ENCODE results near the gene GJC2. TPM values are rescaled to one million over a fixed set of nuclear protein-coding genes. Genes with fewer than 3 reads are reported as not detected.

The GJC2 gene
- total RNA-seq, 1 experiment from 2014 or later = 0.76 TPM

DNA sequence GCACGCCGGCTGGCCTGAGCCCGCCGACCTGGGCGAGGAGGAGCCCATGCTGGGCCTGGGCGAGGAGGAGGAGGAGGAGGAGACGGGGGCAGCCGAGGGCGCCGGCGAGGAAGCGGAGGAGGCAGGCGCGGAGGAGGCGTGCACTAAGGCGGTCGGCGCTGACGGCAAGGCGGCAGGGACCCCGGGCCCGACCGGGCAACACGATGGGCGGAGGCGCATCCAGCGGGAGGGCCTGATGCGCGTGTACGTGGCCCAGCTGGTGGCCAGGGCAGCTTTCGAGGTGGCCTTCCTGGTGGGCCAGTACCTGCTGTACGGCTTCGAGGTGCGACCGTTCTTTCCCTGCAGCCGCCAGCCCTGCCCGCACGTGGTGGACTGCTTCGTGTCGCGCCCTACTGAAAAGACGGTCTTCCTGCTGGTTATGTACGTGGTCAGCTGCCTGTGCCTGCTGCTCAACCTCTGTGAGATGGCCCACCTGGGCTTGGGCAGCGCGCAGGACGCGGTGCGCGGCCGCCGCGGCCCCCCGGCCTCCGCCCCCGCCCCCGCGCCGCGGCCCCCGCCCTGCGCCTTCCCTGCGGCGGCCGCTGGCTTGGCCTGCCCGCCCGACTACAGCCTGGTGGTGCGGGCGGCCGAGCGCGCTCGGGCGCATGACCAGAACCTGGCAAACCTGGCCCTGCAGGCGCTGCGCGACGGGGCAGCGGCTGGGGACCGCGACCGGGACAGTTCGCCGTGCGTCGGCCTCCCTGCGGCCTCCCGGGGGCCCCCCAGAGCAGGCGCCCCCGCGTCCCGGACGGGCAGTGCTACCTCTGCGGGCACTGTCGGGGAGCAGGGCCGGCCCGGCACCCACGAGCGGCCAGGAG lies 8.6 kb downstream of the GJC2 start:
- H3K4me1 ChIP-seq (ENCODE audit: control insufficient read depth in 1 of 2, insufficient read depth in 2 of 2, low read length in 2 of 2) = peaks cover 11 to 28% of the 10 kb centered on the region in 2 experiments; a peak in 3 of 4 replicates
- H3K9ac ChIP-seq (ENCODE audit: low read length) = no peak overlapping the region
- no peak overlapping the region for H3K4me2 ChIP-seq (ENCODE audit: low read length)
- no peak for DNase-seq (ENCODE audit: low read depth, low spot score)
- no peaks in the 10 kb centered on the region for H3K27me3 ChIP-seq (ENCODE audit: insufficient read depth, low read length)
- intact Hi-C loops (cut with micrococcal nuclease) = no loop called here
- H2AFZ ChIP-seq (ENCODE audit: low read depth, low read length, poor library complexity, severe bottlenecking) = no peak overlapping the region
- H3K9me2 ChIP-seq (ENCODE audit: insufficient read depth) = no peaks in the 10 kb centered on the region
- CTCF ChIA-PET = no interaction called here
- TF ChIP-seq CEBPB (IDR thresholded peaks at IDR 0.05; ENCODE audit: low read depth) = no peak
- no peak for TF ChIP-seq ELF1 (IDR thresholded peaks at IDR 0.05; ENCODE audit: borderline replicate concordance, low read depth)
- TF ChIP-seq CBX3 (IDR thresholded peaks at IDR 0.05; ENCODE audit: low read depth) = no peak
- TF ChIP-seq SIN3A (IDR thresholded peaks at IDR 0.05; ENCODE audit: low read depth) = no peak
- TF ChIP-seq POLR2A (IDR thresholded peaks at IDR 0.05; ENCODE audit: borderline replicate concordance, extremely low read depth, insufficient read depth, insufficient read length) = no peak
- no peak for ATAC-seq
- RAD21 ChIA-PET (ENCODE audit: low non-redundant PET in 1 of 2, low total read pairs in 2 of 2, uncharacterized antibody in 2 of 2, unreplicated experiment in 2 of 2) = no interaction called here
- no peaks in the 10 kb centered on the region for H3K36me3 ChIP-seq (ENCODE audit: control insufficient read depth in 1 of 2, insufficient read depth in 2 of 2, low read length in 2 of 2)
- H3K27ac ChIP-seq (ENCODE audit: low read depth, low read length) = no peak overlapping the region
- POLR2A ChIA-PET = no interaction called here
- no peaks in the 10 kb centered on the region for H3K79me2 ChIP-seq (ENCODE audit: insufficient read depth, low read length)
- H4K20me1 ChIP-seq (ENCODE audit: insufficient read depth) = no peaks in the 10 kb centered on the region
- no peaks in the 10 kb centered on the region for H3K9me3 ChIP-seq (ENCODE audit: control insufficient read depth in 1 of 2, insufficient read depth in 1 of 2, low read depth in 1 of 2, low read length in 2 of 2)
- H3K4me3 ChIP-seq (replicated peaks in 1 of 2; ENCODE audit: low read depth in 1 of 2, low read length in 2 of 2) = no peak overlapping the region
- no TSS peak for BruUV-seq (replicated peaks)

DNA sequence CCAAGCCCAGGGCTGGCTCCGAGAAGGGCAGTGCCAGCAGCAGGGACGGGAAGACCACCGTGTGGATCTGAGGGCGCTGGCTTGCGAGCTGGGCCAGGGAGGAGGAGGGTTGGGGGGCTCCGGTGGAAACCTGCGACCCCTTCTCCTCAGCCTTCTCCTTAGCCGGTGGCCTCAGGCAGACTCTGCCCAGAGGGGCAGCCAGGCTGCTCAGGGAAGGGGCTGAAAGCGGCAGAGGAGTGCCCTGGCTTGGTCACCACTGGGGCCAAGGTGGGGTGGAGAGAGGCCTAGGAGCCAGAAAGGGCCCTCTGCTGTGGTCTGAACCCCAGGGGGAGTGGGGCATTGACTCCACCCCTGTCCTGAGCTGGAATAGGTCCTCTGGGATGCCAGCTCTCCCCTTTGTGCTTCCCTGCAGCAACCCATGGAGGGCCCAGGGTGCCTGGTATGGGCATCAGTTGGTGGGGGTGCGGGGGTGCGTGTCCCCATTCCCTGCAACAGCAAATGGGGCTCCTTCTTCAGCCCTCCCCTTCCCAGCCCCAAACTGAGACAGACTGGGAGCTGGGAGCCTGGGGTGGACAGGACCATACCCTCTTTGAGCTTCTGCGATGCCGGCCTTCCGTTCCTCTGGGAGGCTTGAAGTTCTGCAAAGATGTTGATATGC lies 9.4 kb downstream of the GJC2 start:
- Histone ChIP-seq H3K9me3 (ENCODE audit: control insufficient read depth in 1 of 2, insufficient read depth in 1 of 2, low read depth in 1 of 2, low read length in 2 of 2) (no peaks in the 10 kb centered on the region), H3K4me2 (ENCODE audit: low read length) (no peak overlapping the region), H2AFZ (ENCODE audit: low read depth, low read length, poor library complexity, severe bottlenecking) (no peak overlapping the region), H3K4me1 (ENCODE audit: control insufficient read depth in 1 of 2, insufficient read depth in 2 of 2, low read length in 2 of 2) (peaks cover 11 to 28% of the 10 kb centered on the region in 2 experiments; a peak in 3 of 4 replicates), H3K9me2 (ENCODE audit: insufficient read depth) (no peaks in the 10 kb centered on the region), H3K27me3 (ENCODE audit: insufficient read depth, low read length) (no peaks in the 10 kb centered on the region), H3K79me2 (ENCODE audit: insufficient read depth, low read length) (no peaks in the 10 kb centered on the region), H3K36me3 (ENCODE audit: control insufficient read depth in 1 of 2, insufficient read depth in 2 of 2, low read length in 2 of 2) (no peaks in the 10 kb centered on the region), H3K4me3 (replicated peaks in 1 of 2; ENCODE audit: low read depth in 1 of 2, low read length in 2 of 2) (no peak overlapping the region), H4K20me1 (ENCODE audit: insufficient read depth) (no peaks in the 10 kb centered on the region), H3K27ac (ENCODE audit: low read depth, low read length) (no peak overlapping the region), H3K9ac (ENCODE audit: low read length) (no peak overlapping the region)
- TF ChIP-seq, protein P1, sequence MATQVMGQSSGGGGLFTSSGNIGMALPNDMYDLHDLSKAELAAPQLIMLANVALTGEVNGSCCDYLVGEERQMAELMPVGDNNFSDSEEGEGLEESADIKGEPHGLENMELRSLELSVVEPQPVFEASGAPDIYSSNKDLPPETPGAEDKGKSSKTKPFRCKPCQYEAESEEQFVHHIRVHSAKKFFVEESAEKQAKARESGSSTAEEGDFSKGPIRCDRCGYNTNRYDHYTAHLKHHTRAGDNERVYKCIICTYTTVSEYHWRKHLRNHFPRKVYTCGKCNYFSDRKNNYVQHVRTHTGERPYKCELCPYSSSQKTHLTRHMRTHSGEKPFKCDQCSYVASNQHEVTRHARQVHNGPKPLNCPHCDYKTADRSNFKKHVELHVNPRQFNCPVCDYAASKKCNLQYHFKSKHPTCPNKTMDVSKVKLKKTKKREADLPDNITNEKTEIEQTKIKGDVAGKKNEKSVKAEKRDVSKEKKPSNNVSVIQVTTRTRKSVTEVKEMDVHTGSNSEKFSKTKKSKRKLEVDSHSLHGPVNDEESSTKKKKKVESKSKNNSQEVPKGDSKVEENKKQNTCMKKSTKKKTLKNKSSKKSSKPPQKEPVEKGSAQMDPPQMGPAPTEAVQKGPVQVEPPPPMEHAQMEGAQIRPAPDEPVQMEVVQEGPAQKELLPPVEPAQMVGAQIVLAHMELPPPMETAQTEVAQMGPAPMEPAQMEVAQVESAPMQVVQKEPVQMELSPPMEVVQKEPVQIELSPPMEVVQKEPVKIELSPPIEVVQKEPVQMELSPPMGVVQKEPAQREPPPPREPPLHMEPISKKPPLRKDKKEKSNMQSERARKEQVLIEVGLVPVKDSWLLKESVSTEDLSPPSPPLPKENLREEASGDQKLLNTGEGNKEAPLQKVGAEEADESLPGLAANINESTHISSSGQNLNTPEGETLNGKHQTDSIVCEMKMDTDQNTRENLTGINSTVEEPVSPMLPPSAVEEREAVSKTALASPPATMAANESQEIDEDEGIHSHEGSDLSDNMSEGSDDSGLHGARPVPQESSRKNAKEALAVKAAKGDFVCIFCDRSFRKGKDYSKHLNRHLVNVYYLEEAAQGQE (IDR thresholded peaks at IDR 0.05; ENCODE audit: low read depth) = no peak
- TF ChIP-seq SP1 (IDR thresholded peaks at IDR 0.05; ENCODE audit: low read depth) = no peak
- TF ChIP-seq SIN3A (IDR thresholded peaks at IDR 0.05; ENCODE audit: low read depth) = no peak
- TF ChIP-seq POLR2AphosphoS5 (IDR thresholded peaks at IDR 0.05; ENCODE audit: low read depth, low read length) = no peak
- no peak for TF ChIP-seq ZBTB33 (IDR thresholded peaks at IDR 0.05; ENCODE audit: extremely low read depth, insufficient replicate concordance, low read length)
- TF ChIP-seq ATF3 (IDR thresholded peaks at IDR 0.05) = no peak
- no peak for ATAC-seq
- ChIA-PET POLR2A (no interaction called here), CTCF (no interaction called here), RAD21 (ENCODE audit: low non-redundant PET in 1 of 2, low total read pairs in 2 of 2, uncharacterized antibody in 2 of 2, unreplicated experiment in 2 of 2) (no interaction called here)
- no peak for DNase-seq (ENCODE audit: low read depth, low spot score)
- intact Hi-C loops (cut with micrococcal nuclease) = no loop called here
- no TSS peak for BruUV-seq (replicated peaks)

Measured in HCT116 (cell line).